ENCODE data around the gene KIAA1549.

KIAA1549 gene

DNA sequence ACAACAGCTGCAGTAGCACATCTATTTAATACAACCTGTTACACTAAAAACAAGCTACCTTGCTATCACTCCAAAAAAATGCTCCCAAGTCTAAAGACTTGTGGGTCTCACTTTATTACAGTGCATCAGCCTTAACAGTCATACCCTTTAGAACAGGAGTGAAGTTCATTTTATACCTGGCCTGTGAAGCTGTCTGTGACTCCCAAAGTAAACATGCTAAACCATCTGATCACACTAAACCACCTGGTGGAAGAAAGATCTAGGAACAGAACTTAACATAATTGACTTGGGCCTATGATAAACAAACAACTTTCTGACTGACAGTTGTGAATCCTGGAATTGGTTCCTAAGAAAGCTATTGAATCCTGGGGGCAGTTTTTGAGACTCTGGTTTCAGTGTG, 102.3 kb downstream of the KIAA1549 start:
- DNase-seq = no peak

GRCh38 chr7:138878051-138878450, 103.1 kb downstream of the KIAA1549 start:
- no peak for DNase-seq

DNA sequence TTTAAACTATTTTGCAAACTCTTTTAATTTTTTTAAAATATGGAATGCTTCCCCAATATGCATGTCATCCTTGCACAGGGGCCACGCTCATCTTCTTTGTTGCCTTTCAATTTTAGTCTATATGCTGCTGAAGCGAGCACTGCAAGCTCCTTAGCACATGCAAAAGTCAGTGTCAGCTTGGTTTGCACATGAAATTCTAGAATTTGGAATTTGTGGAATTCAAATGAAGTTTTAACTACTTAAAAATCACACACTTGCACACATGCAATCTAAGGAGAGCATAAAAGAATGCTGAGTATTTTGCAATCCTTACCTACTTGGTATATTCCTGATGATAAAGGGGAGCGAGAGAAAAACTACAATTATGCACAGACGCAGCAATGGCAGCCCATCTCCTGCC, 104.9 kb downstream of the KIAA1549 start:
- no peak for DNase-seq

- DNase-seq = peak; percentile 83
These were observed 105.4 kb downstream of the KIAA1549 start for GRCh38 chr7:138875794-138876193.

DNA sequence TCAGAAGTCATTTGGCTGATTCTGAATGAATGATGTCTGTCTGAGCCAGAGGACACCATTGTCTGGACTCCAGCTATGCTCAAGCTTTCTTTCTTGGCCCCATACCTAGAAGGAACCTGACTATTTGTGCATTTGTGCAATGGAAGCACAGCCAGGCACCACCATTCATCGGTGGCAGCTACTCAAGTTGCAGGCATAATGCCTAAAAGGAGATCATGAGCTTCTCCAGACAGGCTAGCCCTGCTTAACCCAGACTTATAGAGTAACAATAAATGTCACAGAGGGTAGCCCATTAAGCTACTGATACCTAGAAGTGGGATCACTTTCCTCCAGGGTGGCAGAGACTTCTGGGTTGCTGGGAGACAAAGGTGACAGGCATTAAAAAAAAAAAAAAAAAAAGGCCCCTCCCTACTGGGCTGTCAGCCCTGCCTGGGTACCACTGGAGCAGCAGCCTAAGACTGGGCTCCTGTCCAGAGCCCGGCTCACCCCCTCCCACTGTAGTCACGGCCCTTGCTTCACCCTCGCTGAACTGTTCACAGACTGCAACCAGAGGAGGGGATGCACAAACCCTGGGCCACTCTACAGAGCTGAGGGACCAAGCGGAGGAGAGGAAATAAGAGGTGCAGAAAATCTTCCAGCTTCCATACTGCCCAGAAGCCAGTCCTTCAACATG, 107.8 kb downstream of the KIAA1549 start:
- DNase-seq = no peak

- DNase-seq = peak; percentile 34
These were observed 108.6 kb downstream of the KIAA1549 start for GRCh38 chr7:138872576-138872975.

DNA sequence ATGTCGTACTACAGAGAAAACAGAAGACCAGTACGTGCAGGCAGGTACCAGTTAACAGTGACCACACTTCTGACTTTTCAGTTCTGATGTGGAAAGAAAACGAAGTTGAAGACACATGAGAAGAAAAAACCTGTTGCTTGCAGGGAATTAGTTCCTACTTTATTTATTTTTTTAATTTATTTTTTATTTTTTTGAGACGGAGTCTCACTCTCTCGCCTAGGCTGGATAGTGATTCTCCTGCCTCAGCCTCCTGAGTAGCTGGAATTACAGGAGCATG, 109.4 kb downstream of the KIAA1549 start:
- DNase-seq = no peak

DNA sequence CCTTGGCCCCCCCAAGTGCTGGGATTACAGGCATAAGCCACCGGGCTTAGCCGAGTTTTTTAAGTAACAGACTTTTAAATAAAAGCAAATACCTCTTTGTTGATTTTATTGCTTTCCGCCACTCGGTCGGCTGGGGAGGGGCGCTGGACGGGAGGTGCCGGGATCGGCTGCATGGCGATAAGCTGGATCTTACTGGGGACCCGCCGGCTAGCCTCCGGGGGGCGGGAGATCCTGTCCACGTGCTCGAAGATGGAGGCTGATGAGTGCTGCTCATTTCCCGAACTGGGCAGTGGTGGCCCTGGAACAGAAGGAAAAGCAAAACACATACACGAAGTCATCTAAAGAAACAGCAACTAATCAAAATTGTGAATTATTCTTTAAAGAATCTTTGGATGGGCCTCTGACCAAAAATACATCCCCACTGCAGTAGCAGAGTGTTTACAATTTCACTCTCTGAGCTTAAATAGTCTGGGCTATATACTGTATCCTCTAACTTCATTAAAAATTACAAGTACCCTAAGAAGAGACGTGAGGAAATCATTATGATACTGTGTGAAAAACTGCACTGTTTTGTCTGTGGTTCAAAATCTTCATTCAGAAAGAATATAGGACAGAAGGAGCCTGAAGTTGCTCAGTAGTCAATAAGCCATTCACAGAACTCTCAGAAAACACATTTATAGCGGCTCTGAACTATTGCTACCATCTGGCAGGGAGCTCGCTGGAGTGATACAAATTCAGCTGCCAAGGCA, 110.0 kb downstream of the KIAA1549 start:
- DNase-seq = no peak

- no peak for DNase-seq
These were observed 111.8 kb downstream of the KIAA1549 start for GRCh38 chr7:138869353-138869752.

DNA sequence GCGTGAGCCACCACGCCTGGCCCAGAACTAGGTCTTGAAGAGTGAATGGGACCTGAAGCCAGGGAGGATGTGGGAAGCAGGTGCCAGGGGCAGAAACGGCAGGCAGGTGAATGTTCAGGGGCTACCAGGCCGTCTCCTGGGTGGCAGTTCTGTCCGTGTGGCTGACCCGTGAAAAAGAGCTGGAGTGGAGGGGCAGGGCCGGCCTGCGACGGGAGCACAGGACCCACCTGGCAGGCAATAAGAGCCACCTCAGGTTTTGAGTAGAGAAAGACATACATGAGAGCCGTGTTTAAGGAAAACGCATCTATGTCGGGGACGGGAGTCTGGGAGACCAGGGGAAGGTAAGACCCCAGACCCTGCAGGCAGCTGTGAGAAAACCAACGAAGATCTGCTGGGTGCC, 112.5 kb downstream of the KIAA1549 start:
- DNase-seq = no peak

GRCh38 chr7:138867744-138868143, 113.4 kb downstream of the KIAA1549 start:
- DNase-seq = no peak

DNA sequence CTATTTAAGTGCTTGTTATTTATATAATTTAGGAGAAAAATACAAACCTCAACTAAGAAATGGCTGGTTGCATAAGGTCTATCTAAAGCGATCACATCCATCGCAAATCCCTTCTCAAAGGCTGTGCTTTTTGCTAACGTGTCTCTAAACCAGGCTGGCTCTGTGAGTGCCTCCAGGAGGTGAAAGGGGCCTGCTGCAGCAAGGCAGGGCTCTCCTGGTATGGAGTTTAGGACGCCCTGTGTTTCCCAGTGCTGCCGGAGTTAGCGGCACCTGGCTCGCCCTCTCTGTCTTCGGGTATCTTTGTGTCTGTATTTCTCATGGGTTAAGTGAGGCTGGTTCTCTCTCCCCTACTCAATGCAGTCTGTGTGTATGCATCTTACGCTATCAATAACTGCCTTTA, 114.8 kb downstream of the KIAA1549 start:
- DNase-seq = no peak

- DNase-seq = no peak
These were observed 115.3 kb downstream of the KIAA1549 start for GRCh38 chr7:138865843-138866242.

DNA sequence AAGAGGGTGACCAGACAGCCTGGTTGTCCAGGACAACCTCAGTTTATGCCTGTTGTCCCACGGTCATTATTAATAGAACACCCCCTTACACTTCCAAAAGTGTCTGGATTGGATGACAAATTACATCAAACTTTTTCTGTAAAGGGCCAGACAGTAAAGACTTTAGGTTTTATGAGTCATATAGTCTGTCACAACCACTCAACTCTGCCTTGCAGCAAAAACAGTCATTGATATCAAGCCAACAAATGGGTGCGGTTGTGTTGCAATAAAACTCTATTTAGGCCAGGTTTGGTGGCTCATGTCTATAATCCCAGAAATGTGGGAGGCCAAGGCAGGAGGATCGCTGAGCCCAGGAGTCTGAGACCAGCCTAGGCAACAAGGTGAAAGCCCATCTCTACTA, 116.5 kb downstream of the KIAA1549 start:
- peak; percentile 79 for DNase-seq

- no peak for DNase-seq
These were observed 117.3 kb downstream of the KIAA1549 start for GRCh38 chr7:138863931-138864330.

DNA sequence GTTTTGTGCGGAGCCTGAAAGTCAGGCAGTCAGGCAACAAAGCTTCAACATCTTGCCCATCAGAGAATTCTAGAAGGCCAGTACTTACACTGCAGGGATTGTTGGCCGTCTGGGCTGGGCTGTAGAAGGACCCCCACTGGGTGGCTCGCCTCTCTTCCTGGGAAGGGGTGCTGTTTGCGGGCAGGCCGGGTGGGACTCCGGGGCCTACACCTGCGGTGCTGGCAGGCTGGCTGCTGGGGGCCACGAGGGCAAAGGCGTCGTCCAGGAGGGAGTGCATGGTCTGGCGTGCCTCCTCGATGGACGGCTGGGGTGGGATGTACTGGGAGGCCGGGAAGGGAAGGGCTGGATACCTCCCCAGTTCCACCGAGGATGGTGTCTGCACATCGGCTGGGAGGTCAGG, 120.1 kb downstream of the KIAA1549 start:
- no peak for DNase-seq

GRCh38 chr7:138857728-138858127, 123.5 kb downstream of the KIAA1549 start:
- DNase-seq = no peak

GRCh38 chr7:138854115-138854645, 127.0 kb downstream of the KIAA1549 start:
- no peak for DNase-seq

- no peak for DNase-seq
These were observed 127.7 kb downstream of the KIAA1549 start for GRCh38 chr7:138853448-138853847.

DNA sequence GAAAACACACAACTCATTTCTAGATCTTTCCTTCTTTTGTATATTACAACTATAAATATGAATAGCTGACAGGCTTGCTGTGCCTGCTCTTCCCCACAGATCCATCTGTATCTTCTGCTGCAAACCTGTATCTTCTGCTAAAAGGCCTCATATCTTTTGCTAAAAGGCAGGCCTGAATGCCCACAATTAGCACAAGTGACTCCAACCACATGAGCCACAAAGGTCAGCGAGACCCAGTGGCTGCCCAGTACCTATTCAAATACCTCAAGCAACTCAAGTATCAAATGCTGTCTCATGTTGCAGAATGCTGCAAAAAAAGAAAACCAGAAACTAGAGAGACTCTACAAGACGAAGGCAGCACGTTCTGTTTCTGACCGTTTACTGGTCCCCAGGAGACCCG, 128.7 kb downstream of the KIAA1549 start:
- no peak for DNase-seq

DNA sequence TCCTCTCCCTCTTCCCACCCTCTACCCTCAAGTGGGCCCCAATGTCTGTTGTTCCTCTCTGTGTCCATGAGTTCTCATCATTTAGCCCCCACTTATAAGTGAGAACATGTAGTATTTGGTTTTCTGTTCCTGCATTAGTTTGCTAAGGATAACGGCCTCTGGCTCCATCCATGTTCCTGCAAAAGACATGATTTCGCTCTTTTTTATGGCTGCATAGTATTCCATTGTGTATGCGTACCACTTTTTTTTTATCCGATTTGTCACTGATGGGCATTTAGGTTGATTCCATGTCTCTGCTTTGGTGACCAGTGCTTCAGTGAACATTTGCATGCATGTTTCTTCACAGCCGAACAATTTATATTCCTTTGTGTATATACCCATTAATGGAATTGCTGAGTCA, 131.5 kb downstream of the KIAA1549 start:
- no peak for DNase-seq

- DNase-seq = peak; percentile 10
These were observed 132.9 kb downstream of the KIAA1549 start for GRCh38 chr7:138848056-138848980.

GRCh38 chr7:138845711-138846110, 135.5 kb downstream of the KIAA1549 start:
- DNase-seq = no peak
